GM21390 (cell line): ENCODE measurements around the gene RCOR2.

ENCODE experiments used
- ATAC-seq: cut with Tn5 transposase; IDR thresholded peaks from one replicate; pipeline ENCODE4 v1.9.1; 2021; ENCODE audit not compliant: unreplicated experiment

RCOR2 gene

GRCh38 chr11:63908631-63909401 is 8.1 kb downstream of the RCOR2 start:
- ATAC-seq, result no peak

- no peak for ATAC-seq
Observed at GRCh38 chr11:63907808-63908530, 9.0 kb downstream of the RCOR2 start.

GRCh38 chr11:63907063-63907462 is 9.9 kb downstream of the RCOR2 start:
- ATAC-seq, result no peak

- no peak for ATAC-seq
Observed at GRCh38 chr11:63906585-63906984, 10.4 kb downstream of the RCOR2 start.

GRCh38 chr11:63906087-63906486 is 10.9 kb downstream of the RCOR2 start:
- no peak for ATAC-seq

- ATAC-seq, result no peak
Observed at GRCh38 chr11:63905179-63905578, 11.8 kb downstream of the RCOR2 start.

GRCh38 chr11:63904743-63905142 is 12.2 kb downstream of the RCOR2 start:
- no peak for ATAC-seq

GRCh38 chr11:63903884-63904283 is 13.1 kb downstream of the RCOR2 start:
- no peak for ATAC-seq

GRCh38 chr11:63901660-63902059 is 15.3 kb downstream of the RCOR2 start:
- no peak for ATAC-seq

GRCh38 chr11:63897459-63898146 is 19.4 kb downstream of the RCOR2 start:
- ATAC-seq, result no peak

GRCh38 chr11:63896071-63896470 is 20.9 kb downstream of the RCOR2 start:
- no peak for ATAC-seq

- no peak for ATAC-seq
Observed at GRCh38 chr11:63893355-63893754, 23.6 kb downstream of the RCOR2 start.

GRCh38 chr11:63892228-63892627 is 24.7 kb downstream of the RCOR2 start:
- no peak for ATAC-seq

- no peak for ATAC-seq
Observed at GRCh38 chr11:63890368-63890767, 26.6 kb downstream of the RCOR2 start.

- no peak for ATAC-seq
Observed at GRCh38 chr11:63889344-63889743, 27.6 kb downstream of the RCOR2 start.

- peak; percentile 70 for ATAC-seq
Observed at GRCh38 chr11:63888170-63889086, 28.5 kb downstream of the RCOR2 start.

GRCh38 chr11:63887386-63887999 is 29.5 kb downstream of the RCOR2 start:
- ATAC-seq, result no peak

- ATAC-seq, result no peak
Observed at GRCh38 chr11:63884196-63884932, 32.6 kb downstream of the RCOR2 start.

- ATAC-seq, result no peak
Observed at GRCh38 chr11:63883791-63884190, 33.2 kb downstream of the RCOR2 start.
